T-helper 22 cell (primary cell): Measurements from ENCODE around the gene CDK4.

Experiments
- DNase-seq: peaks from one replicate; pipeline ENCODE4 v3.0.0-alpha.2; 2020; ENCODE audit warnings: low read depth

CDK4 gene

DNA sequence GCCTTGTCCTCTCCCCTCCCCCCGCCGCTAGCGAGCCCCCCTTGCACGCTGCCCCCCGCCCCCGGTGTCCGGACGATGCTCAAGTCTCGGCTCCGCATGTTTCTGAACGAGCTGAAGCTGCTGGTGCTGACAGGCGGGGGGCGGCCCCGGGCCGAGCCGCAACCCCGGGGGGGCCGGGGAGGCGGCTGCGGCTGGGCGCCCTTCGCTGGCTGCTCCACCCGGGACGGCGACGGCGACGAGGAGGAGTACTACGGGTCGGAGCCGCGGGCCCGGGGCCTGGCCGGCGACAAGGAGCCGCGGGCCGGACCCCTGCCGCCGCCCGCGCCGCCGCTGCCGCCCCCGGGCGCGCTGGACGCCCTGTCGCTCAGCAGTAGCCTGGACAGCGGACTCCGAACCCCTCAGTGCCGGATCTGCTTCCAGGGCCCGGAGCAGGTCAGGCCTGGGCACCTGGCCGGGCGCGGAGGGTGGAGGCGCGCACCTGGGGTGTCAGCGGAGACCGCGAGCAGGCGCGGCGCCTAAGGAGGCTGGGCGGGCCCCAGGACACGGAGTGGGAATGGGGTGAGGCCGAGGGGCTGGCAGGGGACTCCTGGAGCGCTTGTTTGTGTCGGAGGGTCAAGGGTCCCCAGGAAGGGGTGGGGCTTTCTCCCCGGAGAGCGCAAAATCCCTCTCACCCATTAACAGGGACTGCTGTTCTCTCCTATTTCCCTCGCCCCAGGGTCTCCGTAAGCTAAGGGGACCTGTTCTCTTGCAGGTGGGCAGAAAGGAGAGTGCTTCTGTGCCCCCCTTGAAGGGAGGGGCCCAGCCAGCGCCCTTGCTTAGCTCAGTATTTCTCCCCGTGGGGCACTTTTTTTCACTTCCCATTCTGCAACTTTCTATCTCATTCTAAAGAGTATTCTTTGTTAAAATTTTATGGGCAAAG lies 3.6 kb upstream of the CDK4 start:
- DNase-seq: peak; percentile 31

DNA sequence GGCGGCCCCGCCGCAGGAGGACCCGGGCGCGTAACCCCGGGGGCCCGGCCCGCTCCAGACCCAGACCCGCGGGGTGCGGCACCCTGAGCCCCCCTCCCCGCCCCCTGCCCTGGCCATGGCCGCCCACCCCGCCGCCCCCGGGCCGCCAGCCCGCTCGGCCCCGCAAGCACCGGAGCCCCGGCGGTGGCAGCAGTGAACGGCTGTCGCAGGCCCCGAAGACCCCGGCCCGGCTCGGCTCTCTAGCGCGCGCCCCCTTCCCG lies 3.0 kb upstream of the CDK4 start:
- no peak for DNase-seq

DNA sequence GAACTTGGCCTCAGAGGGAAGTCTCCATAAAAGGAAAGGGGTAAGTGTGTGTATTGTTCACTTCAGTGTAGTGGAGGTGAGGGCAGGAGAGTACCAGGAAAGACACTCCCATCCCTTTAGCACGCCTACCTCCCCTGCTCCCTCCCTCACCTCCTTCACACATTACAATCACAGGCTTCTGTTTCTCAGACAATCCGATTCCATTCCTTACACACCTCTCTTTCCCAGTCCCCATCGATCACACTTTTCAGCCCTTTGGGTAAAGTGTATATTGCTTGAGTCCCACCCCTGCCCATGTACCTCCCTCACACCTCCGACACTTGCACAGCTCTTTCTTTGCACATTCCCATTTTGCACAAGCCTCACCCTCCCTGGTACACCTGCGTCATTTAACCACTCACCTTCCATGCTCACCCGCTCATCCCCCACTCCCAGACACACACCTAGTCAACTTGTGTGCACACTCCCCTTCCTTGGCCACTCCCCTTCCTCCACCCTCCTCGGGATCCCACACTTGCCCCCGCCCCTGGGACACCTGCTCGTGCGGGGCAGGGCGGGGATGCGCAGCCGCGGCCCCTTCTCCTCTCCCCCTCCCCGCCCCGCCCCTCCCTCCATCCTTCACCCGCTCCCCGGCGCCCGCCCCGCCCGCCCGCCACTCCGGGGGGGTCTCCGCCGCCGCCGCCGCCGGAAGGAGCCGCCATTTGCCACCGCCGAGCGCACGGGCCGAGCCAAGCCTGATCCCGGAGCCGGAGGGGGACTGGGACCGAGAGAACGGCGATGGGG lies 2.5 kb upstream of the CDK4 start, which contains the start of gene MARCHF9:
TSS of gene MARCHF9 (plus strand) at position 693 of the 783 bp plus-strand sequence. CDS start 426 bp downstream, outside the sequence.
- DNase-seq: peak; percentile 89

DNA sequence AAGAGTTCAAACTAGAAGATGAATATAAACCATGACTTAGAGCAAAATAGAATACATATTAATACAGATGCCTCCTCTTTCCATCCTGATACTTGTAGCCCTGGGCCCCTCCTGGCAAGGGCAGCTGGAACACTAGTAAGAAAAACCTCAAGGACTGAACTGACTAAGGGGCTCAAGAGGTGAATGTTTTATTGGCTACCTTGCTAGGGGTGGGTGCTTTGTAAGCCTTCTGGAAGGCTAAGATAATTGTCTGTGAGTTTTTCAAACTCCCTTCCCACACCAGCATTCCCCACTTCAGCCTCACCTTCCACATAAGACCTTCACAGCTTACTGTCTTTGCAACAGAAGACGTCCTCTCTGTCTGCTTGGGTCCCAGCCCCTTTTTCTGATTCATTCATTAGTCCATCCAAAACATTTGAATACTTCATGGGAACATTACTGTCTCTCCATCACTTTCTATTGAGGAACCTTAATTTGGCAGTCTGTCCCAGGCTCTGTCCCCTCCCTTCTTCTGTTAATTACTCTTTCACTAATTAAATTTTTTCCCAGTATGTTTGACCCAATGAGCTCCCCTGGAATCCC lies 1.7 kb upstream of the CDK4 start:
- no peak for DNase-seq

DNA sequence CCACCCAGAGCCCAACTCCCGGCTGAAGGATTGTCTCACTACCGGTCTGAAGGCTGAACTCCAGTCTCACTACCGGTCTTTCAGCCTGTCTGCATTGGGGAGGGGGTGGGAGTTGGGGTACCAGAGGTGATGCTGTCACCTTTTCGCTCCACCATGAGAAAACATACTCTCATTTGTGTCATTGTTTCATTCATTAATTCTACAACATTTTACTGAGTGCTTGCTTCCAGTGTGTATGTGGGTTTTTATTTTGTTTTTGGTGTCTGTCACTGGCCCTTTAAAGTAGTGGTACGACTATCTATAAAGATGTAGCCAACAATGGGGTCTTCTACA lies 524 bp upstream of the CDK4 start:
- DNase-seq: no peak

DNA sequence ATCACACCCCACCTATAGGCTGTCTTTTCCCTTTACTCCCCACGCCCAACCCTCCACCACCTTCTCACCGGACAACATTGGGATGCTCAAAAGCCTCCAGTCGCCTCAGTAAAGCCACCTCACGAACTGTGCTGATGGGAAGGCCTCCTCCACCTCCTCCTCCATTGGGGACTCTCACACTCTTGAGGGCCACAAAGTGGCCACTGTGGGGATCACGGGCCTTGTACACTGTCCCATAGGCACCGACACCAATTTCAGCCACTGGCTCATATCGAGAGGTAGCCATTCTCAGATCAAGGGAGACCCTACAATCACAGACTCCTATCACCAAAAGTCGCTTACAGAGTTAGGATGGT lies 700 bp downstream of the CDK4 start:
- DNase-seq: no peak

DNA sequence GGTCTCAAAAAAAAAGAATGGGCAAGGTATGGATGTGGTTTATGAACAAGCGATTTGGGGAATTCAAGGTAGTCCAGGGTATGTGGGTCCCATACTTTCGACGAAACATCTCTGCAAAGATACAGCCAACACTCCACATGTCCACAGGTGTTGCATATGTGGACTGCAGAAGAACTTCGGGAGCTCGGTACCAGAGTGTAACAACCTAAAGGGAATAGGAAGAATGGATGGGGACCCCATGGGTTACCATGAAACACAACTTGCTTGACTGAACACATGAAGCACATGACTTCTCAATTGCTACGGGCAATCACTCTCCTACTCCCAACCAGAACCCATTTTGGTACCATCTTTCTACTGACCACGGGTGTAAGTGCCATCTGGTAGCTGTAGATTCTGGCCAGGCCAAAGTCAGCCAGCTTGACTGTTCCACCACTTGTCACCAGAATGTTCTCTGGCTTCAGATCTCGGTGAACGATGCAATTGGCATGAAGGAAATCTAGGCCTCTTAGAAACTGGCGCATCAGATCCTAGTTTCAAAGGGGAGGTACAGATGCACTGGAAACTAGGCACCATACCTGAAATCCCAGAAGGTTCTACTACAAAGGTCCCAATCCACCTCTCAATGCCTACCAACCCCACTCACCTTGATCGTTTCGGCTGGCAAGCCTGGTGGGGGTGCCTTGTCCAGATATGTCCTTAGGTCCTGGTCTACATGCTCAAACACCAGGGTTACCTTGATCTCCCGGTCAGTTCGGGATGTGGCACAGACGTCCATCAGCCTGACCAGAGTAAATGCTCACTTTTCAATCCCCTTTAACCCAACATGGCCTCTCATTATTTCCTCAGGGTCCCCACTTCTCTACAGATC lies 1.3 kb downstream of the CDK4 start:
- no peak for DNase-seq

DNA sequence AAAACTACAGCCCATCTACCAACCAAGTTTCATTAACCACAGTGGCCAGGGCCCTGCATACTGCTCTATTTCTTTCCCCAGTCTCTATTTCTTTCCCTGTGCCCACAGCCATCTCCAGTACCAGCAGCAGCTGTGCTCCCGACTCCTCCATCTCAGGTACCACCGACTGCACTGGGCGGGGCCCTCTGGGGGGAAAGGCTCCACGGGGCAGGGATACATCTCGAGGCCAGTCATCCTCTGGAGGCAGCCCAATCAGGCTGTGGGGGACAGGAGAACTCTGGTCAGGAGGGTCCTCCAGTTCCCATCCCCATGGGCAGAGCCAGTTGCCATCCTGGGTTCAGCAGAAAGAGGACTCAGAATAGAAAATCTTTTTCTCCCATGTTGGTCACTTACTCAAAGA lies 3.0 kb downstream of the CDK4 start:
- no peak for DNase-seq

DNA sequence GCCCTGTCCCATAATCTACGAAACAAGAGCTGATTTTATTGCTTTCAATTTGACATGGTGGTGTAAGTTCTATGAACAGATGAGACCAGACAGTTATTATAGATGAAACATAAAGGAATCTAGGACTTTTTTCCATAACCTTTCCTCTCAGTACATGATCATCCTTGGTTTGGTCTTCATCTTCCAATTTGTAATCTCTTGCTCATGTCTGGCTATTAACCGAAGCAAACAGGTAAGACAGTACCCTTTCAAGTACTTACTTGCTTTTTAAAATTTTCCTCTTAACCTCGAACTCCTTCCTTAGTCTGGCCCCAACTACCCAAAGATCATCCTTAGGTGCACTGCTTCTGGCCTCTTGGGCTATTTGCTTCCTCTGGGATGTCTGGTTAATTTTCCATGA lies 6.1 kb downstream of the CDK4 start:
- DNase-seq: no peak

DNA sequence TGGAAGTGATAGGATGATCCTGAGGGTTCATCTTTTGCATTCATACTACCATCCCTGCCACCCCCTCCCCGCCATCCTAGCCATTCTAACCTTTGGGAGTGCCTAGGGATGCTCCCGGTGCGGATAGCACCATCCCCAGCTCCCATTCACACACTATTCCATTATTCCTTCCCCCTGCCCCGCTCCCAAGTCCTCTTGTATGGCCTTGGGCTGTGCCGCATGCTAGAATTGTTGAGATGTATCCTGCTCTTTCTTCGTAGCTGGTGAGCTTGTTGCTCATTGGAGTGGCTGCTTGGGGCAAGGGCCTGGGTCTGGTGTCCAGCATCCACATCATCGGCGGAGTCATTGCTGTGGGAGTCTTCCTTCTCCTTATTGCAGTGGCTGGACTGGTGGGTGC lies 6.6 kb downstream of the CDK4 start:
- no peak for DNase-seq

DNA sequence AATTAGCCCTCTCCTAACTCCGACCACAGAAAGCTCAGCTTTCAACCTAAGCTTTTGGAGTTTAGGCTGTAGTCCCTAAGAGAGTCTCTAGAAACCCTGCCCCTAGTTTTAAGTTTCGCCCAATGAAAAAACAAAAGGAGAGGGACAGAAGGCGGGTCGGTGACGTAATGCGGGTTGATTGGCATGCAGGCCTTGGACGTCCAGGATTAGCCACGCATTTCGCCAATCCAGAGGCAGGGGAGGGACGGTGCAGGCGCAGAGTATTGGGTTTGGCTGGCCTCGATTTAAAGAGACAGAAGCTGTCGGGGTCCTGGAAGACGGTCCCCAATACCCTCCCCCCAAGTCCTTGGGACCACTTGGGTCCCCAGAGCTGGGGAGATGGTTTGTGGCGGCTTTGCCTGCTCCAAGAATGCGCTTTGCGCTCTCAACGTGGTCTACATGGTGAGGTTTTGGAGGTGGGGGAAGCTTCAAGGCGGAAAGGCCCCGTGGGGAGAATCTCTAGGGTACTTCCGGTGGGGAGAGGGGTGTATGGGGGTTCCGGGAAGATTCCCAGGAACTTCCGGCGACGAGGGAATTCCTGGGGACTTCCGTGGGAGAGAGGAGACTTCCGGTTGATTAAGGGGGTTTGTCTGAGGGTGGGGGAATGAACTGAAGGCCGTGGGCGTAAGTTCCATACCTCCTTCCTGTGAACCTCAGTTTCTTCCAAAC lies 7.2 kb downstream of the CDK4 start, which contains the start of gene TSPAN31:
TSS of gene TSPAN31 (plus strand) at position 263 of the 708 bp plus-strand sequence. CDS start at position 379, 116 bp downstream.
- peak; percentile 93 for DNase-seq

DNA sequence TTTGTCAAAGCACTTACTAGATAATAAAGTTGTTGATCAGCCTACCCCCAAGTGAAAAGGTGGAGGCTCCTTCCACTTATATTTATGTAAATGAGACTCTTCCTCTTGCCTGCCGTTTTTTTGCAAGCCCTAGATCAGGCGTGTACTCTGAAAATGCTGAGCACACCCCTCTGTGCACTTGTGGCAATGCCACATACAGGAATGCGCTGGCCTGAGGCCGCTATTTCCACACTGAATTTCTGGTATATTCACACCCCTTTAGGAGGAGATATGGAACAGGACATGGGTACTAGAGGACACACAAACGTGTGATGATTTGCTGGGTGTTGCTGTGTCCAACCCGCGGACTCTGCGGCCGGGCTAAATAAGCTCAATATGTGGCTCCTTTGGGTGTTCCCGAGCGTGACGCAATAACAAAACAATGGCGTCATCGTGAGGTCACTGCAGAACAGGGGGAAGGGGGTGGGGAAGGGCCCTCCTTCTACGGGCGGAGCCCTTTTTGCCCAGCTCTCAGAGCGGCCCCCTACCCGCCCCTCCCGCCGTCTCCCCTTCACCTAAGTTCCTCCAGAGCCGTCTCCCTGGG lies 7.8 kb downstream of the CDK4 start:
- peak; percentile 53 for DNase-seq

DNA sequence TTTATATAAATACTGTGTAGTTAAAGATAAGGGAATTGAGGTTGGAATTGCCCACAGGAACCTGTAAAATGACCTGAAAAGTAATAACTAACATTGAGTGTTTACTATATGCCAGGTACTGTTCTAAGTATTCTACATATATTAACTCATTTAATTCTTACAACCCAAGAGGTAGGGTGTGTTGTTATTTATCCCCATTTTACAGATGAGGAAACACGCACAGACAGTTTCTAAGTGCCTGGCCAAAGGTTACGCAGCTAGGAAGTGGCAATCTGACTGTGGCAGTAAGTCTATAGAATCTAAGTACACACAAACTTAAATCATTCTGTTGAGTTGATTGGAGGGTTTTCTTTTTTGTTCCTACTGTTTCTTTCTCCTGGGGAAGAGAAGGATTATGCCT lies 8.3 kb downstream of the CDK4 start:
- no peak for DNase-seq

DNA sequence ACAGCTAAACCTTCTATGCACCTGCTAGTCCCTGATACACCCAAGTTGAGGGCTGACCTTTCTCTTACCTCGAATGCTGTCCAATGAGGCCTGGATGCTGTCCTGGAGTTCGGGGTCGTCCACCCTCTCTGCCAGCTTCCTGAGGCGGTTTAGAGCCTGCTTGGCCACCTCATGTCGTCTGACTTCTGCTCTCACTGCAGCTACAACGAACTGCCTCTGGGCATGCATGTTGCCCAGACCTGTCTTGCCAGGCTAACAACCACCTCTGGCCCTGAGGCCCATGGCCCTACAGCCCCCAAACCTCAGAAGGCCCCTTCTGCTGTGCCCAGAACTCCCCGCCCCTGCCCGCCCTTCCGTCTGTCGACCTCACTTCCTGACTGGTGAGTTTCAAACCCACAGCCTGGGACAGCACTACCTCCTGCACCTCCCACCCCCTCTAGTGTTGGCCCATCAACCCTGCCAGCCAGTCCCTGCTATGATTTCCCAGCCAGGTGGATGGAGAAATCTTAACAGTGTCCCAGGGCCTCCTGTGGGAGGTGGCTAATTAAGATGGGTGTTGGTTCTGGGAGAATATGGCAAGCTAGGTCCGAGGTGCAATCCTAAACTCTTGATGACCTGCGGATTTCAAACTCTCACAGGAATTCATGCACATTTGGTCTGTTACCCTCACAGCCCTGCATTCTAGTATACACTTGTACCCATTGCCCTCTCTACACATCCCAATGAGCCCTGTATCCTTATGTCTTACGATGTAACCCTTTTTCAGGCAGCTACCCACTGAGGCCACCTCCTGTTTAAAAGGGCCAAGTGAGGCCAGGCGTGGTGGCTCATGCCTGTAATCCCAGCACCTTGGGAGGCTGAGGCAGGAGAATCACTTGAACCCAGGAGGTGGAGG lies 10.0 kb downstream of the CDK4 start:
- peak; percentile 72 for DNase-seq

DNA sequence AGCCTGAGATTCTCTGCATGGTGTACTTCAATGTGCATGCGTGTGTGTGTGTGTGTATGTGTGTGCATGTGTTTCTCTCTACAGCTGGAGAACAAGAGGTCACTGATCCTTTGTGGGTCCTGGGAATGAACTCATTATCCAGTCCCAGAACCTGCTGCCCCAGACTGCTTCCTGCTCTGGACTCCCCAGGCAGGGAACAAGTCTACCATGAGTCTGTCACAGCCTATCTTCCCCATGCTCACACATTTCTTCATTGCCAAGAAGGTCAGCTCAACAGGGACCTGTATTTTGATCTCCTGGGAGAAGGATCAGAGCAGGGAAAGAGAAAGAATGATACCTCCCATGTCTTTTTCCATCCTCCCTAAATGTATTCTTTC lies 10.7 kb downstream of the CDK4 start:
- no peak for DNase-seq

DNA sequence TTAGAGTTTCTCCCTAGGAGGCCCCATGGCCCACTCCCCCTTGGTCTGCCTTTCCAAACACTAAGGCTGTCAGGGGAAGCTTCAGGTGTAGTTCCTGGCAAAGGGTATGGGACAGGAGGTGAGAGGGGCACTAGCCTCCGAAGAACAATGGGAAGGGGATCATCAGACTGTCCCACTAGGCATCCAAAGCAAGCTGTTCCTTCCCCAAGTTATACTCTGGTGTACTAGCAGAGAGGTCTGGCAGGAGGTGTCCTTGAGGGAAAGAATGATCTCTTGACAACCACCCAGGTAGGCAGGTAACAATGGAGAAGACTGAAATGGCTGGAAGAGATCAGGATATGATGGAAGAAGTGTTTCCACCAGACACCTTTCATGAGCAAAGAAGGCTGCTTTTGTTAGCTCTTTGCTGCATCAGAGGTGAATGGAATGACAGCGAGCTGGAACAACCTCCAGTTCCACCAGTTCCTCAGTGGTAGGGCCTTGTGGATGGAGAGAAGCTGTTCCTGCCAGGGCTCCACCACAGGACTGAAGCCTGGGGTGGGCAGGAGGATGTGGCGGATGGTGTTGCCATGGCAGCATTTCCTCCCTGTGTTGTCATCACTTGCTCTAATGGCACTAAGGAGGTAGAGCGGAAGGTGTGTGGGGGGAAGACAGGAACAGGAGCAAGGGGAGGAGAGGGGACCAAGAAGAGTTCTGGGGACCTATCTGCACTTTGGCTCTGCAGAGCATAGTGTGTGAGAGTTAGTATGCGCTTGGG lies 11.3 kb downstream of the CDK4 start:
- peak; percentile 81 for DNase-seq

DNA sequence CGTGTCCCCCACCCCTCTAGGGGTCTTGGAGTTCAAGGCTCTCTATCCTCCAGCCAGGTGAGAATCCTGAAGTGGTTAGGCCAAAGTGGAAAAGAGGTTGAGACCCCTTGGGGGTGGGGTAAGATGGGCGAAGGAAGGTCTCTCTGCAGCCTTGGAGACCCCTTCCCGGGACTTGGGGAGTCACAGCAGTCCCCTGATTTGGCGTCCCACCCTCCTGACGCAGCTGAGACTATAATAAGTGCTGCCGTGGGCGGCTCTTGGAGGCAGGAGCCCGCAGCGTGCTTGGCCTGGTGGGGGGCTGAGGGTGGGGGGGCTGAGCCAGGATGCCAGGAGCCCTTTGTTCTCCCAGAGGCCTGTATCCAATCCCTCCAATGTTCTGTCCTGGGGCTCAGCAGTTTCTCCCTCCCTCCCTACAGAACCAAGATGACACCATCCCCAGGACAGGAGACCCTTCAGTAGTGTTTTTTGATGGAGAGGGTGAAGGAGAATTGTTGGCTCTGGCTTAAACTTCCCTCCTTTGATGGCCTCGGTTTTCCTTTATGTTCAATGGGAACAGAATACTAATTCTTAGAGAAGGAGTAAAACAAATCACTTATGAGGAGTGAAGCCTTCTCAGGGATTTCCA lies 12.1 kb downstream of the CDK4 start:
- no peak for DNase-seq

DNA sequence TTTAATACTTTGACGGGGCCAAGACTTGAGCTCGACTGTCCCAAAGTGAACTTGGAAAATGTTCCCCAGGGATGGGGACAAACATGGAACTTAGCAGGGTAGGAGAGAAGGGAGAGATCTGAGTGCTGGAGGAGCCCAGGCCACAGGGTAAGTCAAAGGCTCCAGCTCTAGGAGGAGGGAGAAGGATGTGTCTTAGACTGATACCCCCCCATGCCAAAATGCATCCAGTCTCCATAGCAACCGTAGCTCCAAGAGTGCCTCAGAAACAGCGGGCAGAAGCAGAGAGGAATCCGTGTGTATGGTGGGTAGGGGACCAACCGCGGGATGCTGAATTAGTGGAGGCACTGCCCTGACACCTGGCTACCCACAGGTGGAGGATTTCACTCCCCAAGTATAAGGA lies 12.7 kb downstream of the CDK4 start:
- no peak for DNase-seq

DNA sequence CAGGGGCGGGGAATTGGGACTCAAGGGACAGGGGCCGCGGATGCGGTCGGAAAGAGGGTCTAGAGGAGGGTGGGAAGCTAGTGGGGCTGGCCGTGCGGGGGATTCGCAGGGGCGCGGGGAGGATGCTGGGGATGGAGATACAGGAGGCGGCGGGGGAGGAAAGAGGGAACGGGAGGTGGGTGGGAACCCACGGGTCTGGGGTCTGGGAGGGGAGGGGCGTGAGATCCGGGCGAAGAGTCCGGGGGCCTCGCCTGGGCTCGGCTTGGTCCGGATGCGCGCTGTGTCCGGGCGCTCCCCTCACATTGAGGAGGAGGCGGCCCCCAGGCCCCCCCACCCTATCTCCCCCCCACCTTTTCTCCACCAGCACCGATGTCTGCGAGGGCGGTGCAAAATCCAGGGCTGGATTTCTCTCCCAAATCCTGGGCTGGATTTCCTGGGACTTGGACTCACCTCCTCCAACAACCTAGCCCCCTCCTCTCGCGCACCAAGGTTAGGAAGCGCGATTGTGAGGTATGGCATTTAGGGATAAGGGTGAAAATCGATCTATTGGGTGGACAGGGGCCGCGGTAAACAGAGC lies 13.4 kb downstream of the CDK4 start, which contains the start of gene AGAP2:
TSS of gene AGAP2 (minus strand) at position 82 of the 577 bp plus-strand sequence. CDS start 496 bp downstream, outside the sequence.
- no peak for DNase-seq
